Breast epithelium (tissue), 4 donors: ENCODE data around the gene JAKMIP2. TPM values are rescaled to one million over a fixed set of nuclear protein-coding genes. Genes with fewer than 3 reads are reported as not detected.

Experiments used
- DNase-seq, 2 donors: peaks; one replicate each; pipeline ENCODE4 v3.0.0-alpha.2; 2019; ENCODE audit warnings: low spot score in 2 of 2
- H3K27ac ChIP-seq, 2 donors: fragments of 200-600 bp; sonication (generic) in 1 of 2; one replicate each; pipeline ENCODE4 v1.5.1; 2016 to 2019; ENCODE audit warnings: mild to moderate bottlenecking in 1 of 2
- H3K27me3 ChIP-seq, 2 donors: fragments of 200-600 bp; sonication (generic) in 1 of 2; one replicate each; pipeline versions ENCODE4 v1.5.1 to v1.6.0; 2017 to 2019; ENCODE audit warnings: control low read depth in 1 of 2, mild to moderate bottlenecking in 1 of 2
- H3K36me3 ChIP-seq: fragments of 200-600 bp; one replicate; pipeline ENCODE4 v1.5.1; 2019
- H3K4me1 ChIP-seq, 2 donors: fragments of 200-600 bp; sonication (generic); one replicate each; pipeline ENCODE4 v1.5.1; 2016 to 2019; ENCODE audit warnings: control low read depth in 1 of 2
- H3K4me3 ChIP-seq, 3 donors: fragments of 200-600 bp; sonication (generic); 1 replicate in 2 of 3; 2 replicates in 1 of 3; pipeline ENCODE4 v1.5.1; 2016 to 2019; ENCODE audit warnings: mild to moderate bottlenecking in 3 of 3, moderate library complexity in 2 of 3
- H3K9me3 ChIP-seq, 2 donors: fragments of 200-600 bp; sonication (generic) in 1 of 2; one replicate each; pipeline ENCODE4 v1.5.1; 2016 to 2019; ENCODE audit warnings: control low read depth in 1 of 2
- POLR2A ChIP-seq: fragments of 450-650 bp; IDR thresholded peaks from one replicate; pipeline ENCODE4 v1.6.1; 2016; ENCODE audit warnings: antibody characterized with exemption, mild to moderate bottlenecking, moderate library complexity
- POLR2AphosphoS5 ChIP-seq, 3 donors: sonication (generic); formaldehyde crosslinking; IDR thresholded peaks; one replicate each; pipeline ENCODE4 v1.6.1; 2017; ENCODE audit warnings: antibody characterized with exemption in 3 of 3
- intact Hi-C: fragments of 100-400 bp; cut with DNase I; formaldehyde crosslinking; loops from one replicate; pipeline ENCODE4 v1.15.1; 2023; ENCODE audit warnings: low total_unique reads
- total RNA-seq, 3 donors: library from RNA; depleted of rRNA; stranded (reverse); fragments of >200 nt; gene quantifications; one replicate each; pipeline ENCODE4 v1.1.0, GENCODE V29; 2016
- TF ChIP-seq, protein P1 (sequence below), 3 donors: fragments of 450-650 bp; IDR thresholded peaks; one replicate each; pipeline ENCODE4 v1.5.1; 2016 to 2017; ENCODE audit warnings: antibody characterized with exemption in 3 of 3, mild to moderate bottlenecking in 3 of 3, moderate library complexity in 3 of 3

The JAKMIP2 gene
- total RNA-seq, 3 donors from 2014 or later: under 0.01 to 0.73 (median 0.64) TPM

DNA sequence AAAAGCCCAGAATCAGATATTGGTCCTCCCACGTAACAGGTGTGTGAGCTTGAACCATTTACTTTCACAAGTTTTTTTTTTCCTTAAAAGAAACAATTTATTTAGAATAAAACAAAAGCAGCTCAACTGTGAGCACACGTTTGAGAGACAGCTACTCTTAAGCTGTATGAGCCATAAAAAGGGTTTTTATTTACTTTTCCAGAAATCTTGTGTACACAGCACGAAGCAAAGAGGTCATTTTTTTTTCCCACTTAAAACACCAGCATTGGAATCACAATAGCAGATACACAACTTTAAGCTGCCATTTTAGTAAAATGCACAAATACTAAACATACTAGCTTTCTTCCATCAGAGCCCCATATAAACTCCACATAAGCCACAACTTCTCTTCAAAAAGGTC, 44.6 kb downstream of the JAKMIP2 start:
- intact Hi-C loops: no loop called here
- H3K27ac ChIP-seq: no peak overlapping the region
- no peaks in the 10 kb centered on the region for H3K27me3 ChIP-seq
- no peak overlapping the region for H3K4me3 ChIP-seq
- no peaks in the 10 kb centered on the region for H3K4me1 ChIP-seq
- no peaks in the 10 kb centered on the region for H3K9me3 ChIP-seq
- no peaks in the 10 kb centered on the region for H3K36me3 ChIP-seq
- TF ChIP-seq, protein P1, sequence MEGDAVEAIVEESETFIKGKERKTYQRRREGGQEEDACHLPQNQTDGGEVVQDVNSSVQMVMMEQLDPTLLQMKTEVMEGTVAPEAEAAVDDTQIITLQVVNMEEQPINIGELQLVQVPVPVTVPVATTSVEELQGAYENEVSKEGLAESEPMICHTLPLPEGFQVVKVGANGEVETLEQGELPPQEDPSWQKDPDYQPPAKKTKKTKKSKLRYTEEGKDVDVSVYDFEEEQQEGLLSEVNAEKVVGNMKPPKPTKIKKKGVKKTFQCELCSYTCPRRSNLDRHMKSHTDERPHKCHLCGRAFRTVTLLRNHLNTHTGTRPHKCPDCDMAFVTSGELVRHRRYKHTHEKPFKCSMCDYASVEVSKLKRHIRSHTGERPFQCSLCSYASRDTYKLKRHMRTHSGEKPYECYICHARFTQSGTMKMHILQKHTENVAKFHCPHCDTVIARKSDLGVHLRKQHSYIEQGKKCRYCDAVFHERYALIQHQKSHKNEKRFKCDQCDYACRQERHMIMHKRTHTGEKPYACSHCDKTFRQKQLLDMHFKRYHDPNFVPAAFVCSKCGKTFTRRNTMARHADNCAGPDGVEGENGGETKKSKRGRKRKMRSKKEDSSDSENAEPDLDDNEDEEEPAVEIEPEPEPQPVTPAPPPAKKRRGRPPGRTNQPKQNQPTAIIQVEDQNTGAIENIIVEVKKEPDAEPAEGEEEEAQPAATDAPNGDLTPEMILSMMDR (IDR thresholded peaks at IDR 0.05): no peak
- TF ChIP-seq POLR2A: no peak
- TF ChIP-seq POLR2AphosphoS5 (IDR thresholded peaks at IDR 0.05): no peak
- DNase-seq: no peak

DNA sequence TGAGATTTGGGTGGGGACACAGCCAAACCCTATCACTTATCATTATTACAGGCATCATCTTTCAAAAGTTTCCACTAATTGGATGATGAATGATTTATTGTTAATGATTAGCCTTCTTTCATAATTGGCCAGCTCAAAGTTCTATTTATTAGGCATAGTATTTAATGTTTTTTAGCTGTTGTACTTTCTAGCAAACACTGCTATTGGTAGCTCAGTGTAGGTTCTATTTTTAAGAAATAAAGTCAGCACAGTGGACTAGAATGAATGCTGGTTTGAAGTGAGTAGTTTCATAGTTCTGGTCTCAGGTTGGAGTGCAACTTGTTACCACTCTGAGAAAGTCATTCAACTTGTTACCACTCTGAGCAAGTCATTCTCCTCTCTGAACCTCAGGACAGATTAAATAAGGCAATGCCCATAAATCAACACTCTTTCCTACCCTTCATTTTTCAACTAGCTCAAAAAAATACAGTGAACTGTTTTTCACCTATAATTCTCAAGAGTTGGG, 46.9 kb downstream of the JAKMIP2 start:
- no peak for DNase-seq
- no peak for TF ChIP-seq POLR2A
- Histone ChIP-seq H3K4me1 (no peaks in the 10 kb centered on the region), H3K36me3 (no peaks in the 10 kb centered on the region), H3K4me3 (no peak overlapping the region), H3K27ac (no peak overlapping the region), H3K27me3 (no peaks in the 10 kb centered on the region), H3K9me3 (no peaks in the 10 kb centered on the region)
- intact Hi-C loops: no loop called here

DNA sequence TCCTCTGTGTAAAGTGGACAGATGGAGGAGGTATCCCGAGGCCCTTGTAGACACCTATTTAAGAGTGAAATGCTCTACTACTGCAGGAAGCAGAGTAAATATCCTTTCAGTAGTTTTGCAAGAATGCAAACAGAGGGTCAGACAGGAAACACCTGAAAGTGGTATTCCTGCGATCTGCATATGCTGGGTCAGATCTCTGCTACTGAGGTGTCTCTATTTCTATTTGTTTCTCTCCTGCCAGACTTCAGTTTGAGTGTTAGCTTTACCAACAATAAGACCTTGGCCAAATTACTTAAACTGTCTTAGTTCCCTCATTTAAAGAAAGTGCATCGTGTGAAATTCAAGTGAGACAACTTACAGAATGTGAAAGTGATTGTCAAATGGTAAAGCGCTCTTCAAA, 47.6 kb downstream of the JAKMIP2 start:
- TF ChIP-seq POLR2A (no peak), POLR2AphosphoS5 (IDR thresholded peaks at IDR 0.05) (no peak)
- TF ChIP-seq, protein P1 (IDR thresholded peaks at IDR 0.05): no peak
- H3K9me3 ChIP-seq: no peaks in the 10 kb centered on the region

DNA sequence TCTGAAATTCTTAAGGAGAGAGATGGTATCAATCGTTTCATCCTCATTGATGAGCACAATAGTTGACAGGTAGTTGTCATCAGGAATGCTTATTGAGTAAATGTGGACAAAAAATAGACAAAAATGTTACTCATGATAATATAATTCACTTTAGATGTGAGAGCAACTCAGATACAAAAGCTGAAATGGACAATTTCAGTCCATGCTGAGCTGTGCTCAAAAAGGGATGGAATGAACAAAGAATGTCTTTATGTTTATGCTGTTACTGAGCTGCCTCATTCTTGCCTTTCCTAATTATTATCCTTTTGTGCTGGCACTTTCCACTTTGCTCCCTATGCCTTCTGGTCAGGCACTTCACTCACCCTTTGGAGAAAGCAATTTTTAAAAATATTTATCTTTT, 49.5 kb downstream of the JAKMIP2 start:
- no peak for DNase-seq
- intact Hi-C loops: no loop called here
- Histone ChIP-seq H3K9me3 (no peaks in the 10 kb centered on the region), H3K36me3 (no peaks in the 10 kb centered on the region), H3K4me1 (no peaks in the 10 kb centered on the region), H3K4me3 (no peak overlapping the region), H3K27me3 (no peaks in the 10 kb centered on the region), H3K27ac (no peak overlapping the region)
- no peak for TF ChIP-seq POLR2A
- TF ChIP-seq, protein P1 (IDR thresholded peaks at IDR 0.05): no peak
- no peak for TF ChIP-seq POLR2AphosphoS5 (IDR thresholded peaks at IDR 0.05)

More for the DNA sequence above, 47.6 kb downstream of the JAKMIP2 start:
- no peak for DNase-seq
- Histone ChIP-seq H3K27me3 (no peaks in the 10 kb centered on the region), H3K36me3 (no peaks in the 10 kb centered on the region), H3K4me3 (no peak overlapping the region), H3K27ac (no peak overlapping the region), H3K4me1 (no peaks in the 10 kb centered on the region)
- intact Hi-C loops: no loop called here

DNA sequence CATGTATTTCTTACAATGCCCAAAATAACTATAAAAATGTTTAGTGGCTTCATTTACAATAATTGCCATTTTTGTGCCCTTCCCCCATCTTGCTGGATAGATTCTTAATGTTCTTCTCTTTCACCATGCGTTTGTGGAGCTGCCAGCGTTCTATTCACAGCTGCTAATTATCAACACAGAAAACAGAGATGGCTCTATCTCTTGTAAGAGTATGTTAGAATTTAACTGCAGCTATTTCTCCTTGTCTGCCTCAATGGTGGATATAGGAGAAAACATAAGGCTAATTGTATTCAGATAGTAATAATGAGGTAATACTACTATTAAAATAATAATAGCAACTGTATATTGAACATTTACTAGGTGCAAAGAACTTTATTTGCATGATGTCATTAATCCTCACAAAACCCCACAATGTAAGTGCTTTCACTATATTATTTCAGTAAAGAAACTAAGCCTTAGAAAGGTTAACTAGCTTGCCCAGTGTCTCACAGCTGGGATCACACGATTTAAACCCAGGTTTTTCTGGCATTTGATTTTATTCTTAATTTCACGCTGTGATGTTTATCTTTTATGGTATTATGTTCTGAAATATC, 50.1 kb downstream of the JAKMIP2 start:
- Histone ChIP-seq H3K9me3 (no peaks in the 10 kb centered on the region), H3K4me1 (no peaks in the 10 kb centered on the region), H3K36me3 (no peaks in the 10 kb centered on the region), H3K4me3 (no peak overlapping the region), H3K27me3 (no peaks in the 10 kb centered on the region), H3K27ac (no peak overlapping the region)
- DNase-seq: no peak
- TF ChIP-seq POLR2A: no peak
- TF ChIP-seq, protein P1 (IDR thresholded peaks at IDR 0.05): no peak
- TF ChIP-seq POLR2AphosphoS5 (IDR thresholded peaks at IDR 0.05): no peak
- intact Hi-C loops: no loop called here
